Gastroesophageal sphincter (tissue), 4 donors: Measurements from ENCODE around the gene CNGA3. TPM values are rescaled to one million over a fixed set of nuclear protein-coding genes. Genes with fewer than 3 reads are reported as not detected.

Experiments used
- ATAC-seq: fragments of 150-250 bp; one replicate; pipeline ENCODE4 v1.9.1; 2016; ENCODE audit warnings: mild to moderate bottlenecking, moderate library complexity
- H3K27ac ChIP-seq, 4 donors: fragments of 200-600 bp; sonication (generic) in 3 of 4; 1 replicate in 3 of 4; 2 replicates in 1 of 4; pipeline ENCODE4 v1.5.1; 2016 to 2019
- H3K27me3 ChIP-seq: fragments of 200-600 bp; sonication (generic); one replicate; pipeline ENCODE4 v1.5.1; 2019
- H3K36me3 ChIP-seq, 2 donors: fragments of 200-600 bp; sonication (generic); one replicate each; pipeline ENCODE4 v1.5.1; 2019; ENCODE audit warnings: control low read depth in 1 of 2
- H3K4me1 ChIP-seq, 3 donors: fragments of 200-600 bp; sonication (generic); 1 replicate in 2 of 3; 2 replicates in 1 of 3; pipeline ENCODE4 v1.5.1; 2016 to 2019; ENCODE audit warnings: control low read depth in 2 of 3
- H3K4me3 ChIP-seq, 2 donors: fragments of 200-600 bp; sonication (generic); one replicate each; pipeline ENCODE4 v1.5.1; 2019; ENCODE audit warnings: mild to moderate bottlenecking in 1 of 2, moderate library complexity in 1 of 2
- H3K9me3 ChIP-seq, 3 donors: fragments of 200-600 bp; sonication (generic); one replicate each; pipeline ENCODE4 v1.5.1; 2017 to 2019; ENCODE audit warnings: control low read depth in 2 of 3
- CTCF ChIP-seq, 4 experiments: fragments of 200-600 bp in 2 of 4; fragments of 450-650 bp in 2 of 4; sonication (generic) in 1 of 4; IDR thresholded peaks; one replicate each; pipeline ENCODE4 v1.5.1; 2017 to 2019; ENCODE audit warnings: antibody characterized with exemption in 4 of 4, mild to moderate bottlenecking in 2 of 4, moderate library complexity in 2 of 4
- EP300 ChIP-seq: sonication (generic); formaldehyde crosslinking; IDR thresholded peaks from one replicate; pipeline ENCODE4 v1.6.1; 2017; ENCODE audit warnings: antibody characterized with exemption, mild to moderate bottlenecking
- POLR2A ChIP-seq, 2 donors: fragments of 450-650 bp; IDR thresholded peaks; one replicate each; pipeline ENCODE4 v1.6.1; 2017; ENCODE audit warnings: antibody characterized with exemption in 2 of 2, mild to moderate bottlenecking in 2 of 2, moderate library complexity in 1 of 2
- POLR2AphosphoS5 ChIP-seq: sonication (generic); formaldehyde crosslinking; IDR thresholded peaks from one replicate; pipeline ENCODE4 v1.6.1; 2017; ENCODE audit warnings: antibody characterized with exemption
- WGBS, 2 donors: methylation state at CpG; one replicate each; pipeline ENCODE4 v1.1.5; 2018; ENCODE audit warnings: low coverage in 1 of 2; 5-methylcytosine and 5-hydroxymethylcytosine counted together
- total RNA-seq, 4 donors: library from RNA; depleted of rRNA; stranded (reverse); fragments of >200 nt; gene quantifications; one replicate each; pipeline ENCODE4 v1.1.0, GENCODE V29; 2016

Gene CNGA3
- total RNA-seq, 4 donors from 2014 or later, result 1.1 to 10.6 (median 6.1) TPM

- WGBS, 2 donors, result 77 to 83% methylated on average over 2 to 3 of the region's 5 CpGs
- Histone ChIP-seq H3K4me1 (peaks cover 0 to 10% (median 0%) of the 10 kb centered on the region in 3 donors), H3K9me3 (no peaks in the 10 kb centered on the region), H3K36me3 (no peaks in the 10 kb centered on the region), H3K4me3 (no peak overlapping the region), H3K27me3 (no peaks in the 10 kb centered on the region), H3K27ac (no peak overlapping the region)
- ATAC-seq, result no peak
- TF ChIP-seq POLR2A (IDR thresholded peaks at IDR 0.05) (no peak), EP300 (no peak), CTCF (IDR thresholded peaks at IDR 0.05) (no peak), POLR2AphosphoS5 (no peak)
Measured at GRCh38 chr2:98332989-98333388, 13.3 kb upstream of the CNGA3 start.

- Histone ChIP-seq H3K27ac (no peak overlapping the region), H3K27me3 (no peaks in the 10 kb centered on the region), H3K4me1 (peaks cover 0 to 10% (median 0%) of the 10 kb centered on the region in 3 donors), H3K4me3 (no peak overlapping the region), H3K36me3 (no peaks in the 10 kb centered on the region), H3K9me3 (no peaks in the 10 kb centered on the region)
- no peak for TF ChIP-seq EP300
- no peak for TF ChIP-seq POLR2AphosphoS5
- TF ChIP-seq CTCF (IDR thresholded peaks at IDR 0.05), result no peak
- TF ChIP-seq POLR2A (IDR thresholded peaks at IDR 0.05), result no peak
- WGBS, 2 donors, result no CpG with 5 or more reads among the region's 2 CpGs
- no peak for ATAC-seq
Measured at GRCh38 chr2:98333922-98334321, 12.3 kb upstream of the CNGA3 start.

- Histone ChIP-seq H3K4me1 (peaks cover 0 to 10% (median 0%) of the 10 kb centered on the region in 3 donors), H3K27me3 (no peaks in the 10 kb centered on the region), H3K27ac (no peak overlapping the region), H3K9me3 (no peaks in the 10 kb centered on the region), H3K36me3 (no peaks in the 10 kb centered on the region), H3K4me3 (no peak overlapping the region)
- no peak for ATAC-seq
- WGBS, 2 donors, result 13 to 20% methylated on average over 2 to 4 of the region's 4 CpGs
- peak; percentile 24 for TF ChIP-seq POLR2AphosphoS5
- TF ChIP-seq POLR2A (IDR thresholded peaks at IDR 0.05), result no peak
Measured at GRCh38 chr2:98334439-98335078, 11.7 kb upstream of the CNGA3 start.

GRCh38 chr2:98335271-98335670 is 11.0 kb upstream of the CNGA3 start:
- Histone ChIP-seq H3K4me3 (no peak overlapping the region), H3K27ac (no peak overlapping the region), H3K4me1 (peaks cover 0 to 10% (median 0%) of the 10 kb centered on the region in 3 donors), H3K36me3 (no peaks in the 10 kb centered on the region), H3K27me3 (no peaks in the 10 kb centered on the region), H3K9me3 (no peaks in the 10 kb centered on the region)
- no peak for ATAC-seq
- WGBS, 2 donors, result 86 to 89% methylated on average over 3 of the region's 3 CpGs
- TF ChIP-seq POLR2A (IDR thresholded peaks at IDR 0.05), result no peak
- no peak for TF ChIP-seq POLR2AphosphoS5
- TF ChIP-seq CTCF (IDR thresholded peaks at IDR 0.05), result no peak
- no peak for TF ChIP-seq EP300

GRCh38 chr2:98341241-98341640 is 5.0 kb upstream of the CNGA3 start:
- WGBS, 2 donors, result 74 to 91% methylated on average over 2 of the region's 2 CpGs
- Histone ChIP-seq H3K4me3 (no peak overlapping the region), H3K27me3 (peaks cover 29% of the 10 kb centered on the region), H3K27ac (no peak overlapping the region), H3K9me3 (no peaks in the 10 kb centered on the region), H3K36me3 (no peaks in the 10 kb centered on the region), H3K4me1 (peaks cover 0 to 2% (median 2%) of the 10 kb centered on the region in 3 donors)
- no peak for ATAC-seq
- no peak for TF ChIP-seq POLR2AphosphoS5
- no peak for TF ChIP-seq CTCF (IDR thresholded peaks at IDR 0.05)
- TF ChIP-seq POLR2A (IDR thresholded peaks at IDR 0.05), result no peak
- no peak for TF ChIP-seq EP300
